Spleen (tissue), 7 donors: ENCODE results near the gene RPS6KA2.
"Not testable (repeated sequence)": the region's sequence is repeated elsewhere in the genome, so short reads cannot be mapped to it uniquely, and the experiment has no call there.

Source experiments
- CTCF ChIP-seq, 11 experiments: fragments of 200-600 bp in 7 of 11; fragments of 450-650 bp in 4 of 11; sonication (generic) in 4 of 11; IDR thresholded peaks in 8 of 11; conservative IDR thresholded peaks in 3 of 11; 1 replicate in 7 of 11; 2 replicates in 4 of 11; pipeline versions ENCODE4 v1.4.0 to v1.8.0; 2016 to 2021; ENCODE audit warnings: antibody characterized with exemption in 11 of 11, inconsistent platforms in 4 of 11, mild to moderate bottlenecking in 1 of 11
- POLR2A ChIP-seq, 3 donors: fragments of 450-650 bp; IDR thresholded peaks; one replicate each; pipeline ENCODE4 v1.5.1; 2017; ENCODE audit warnings: antibody characterized with exemption in 3 of 3, mild to moderate bottlenecking in 1 of 3
- donor health status: DM: no; HTN: no; CAD: no; lungs with moderate emphysema.
- donor health status: DM: no; HTN: no; CAD: no.
- donor health status: DM: no; HTN: no; CAD: no.

GRCh38 chr6:166634581-166634980, 7.5 kb upstream of the RPS6KA2 start:
- TF ChIP-seq CTCF (IDR thresholded peaks at IDR 0.05 in 8 of 11, conservative IDR thresholded peaks at IDR 0.05 in 3 of 11); POLR2A (IDR thresholded peaks at IDR 0.05): not testable (repeated sequence)
